Fibroblast of lung (primary cell): ENCODE measurements around the gene DRC3. TPM values are rescaled to one million over a fixed set of nuclear protein-coding genes. Genes with fewer than 3 reads are reported as not detected.

Source experiments
- DNase-seq, 2 donors: peaks; one replicate each; pipeline versions ENCODE4 v3.0.0 to v3.0.0-alpha.2; 2010; ENCODE audit warnings: low read depth in 2 of 2
- H2AFZ ChIP-seq: 2 replicates; pipeline ENCODE4 v1.5.1; 2012; ENCODE audit warnings: low read length, control low read depth, inconsistent platforms
- H3K27ac ChIP-seq: 2 replicates; pipeline ENCODE4 v1.5.1; 2011; ENCODE audit warnings: low read length, control low read depth; ENCODE audit not compliant: insufficient read depth
- H3K27me3 ChIP-seq: 2 replicates; pipeline ENCODE4 v1.5.1; 2011; ENCODE audit warnings: mild to moderate bottlenecking, low read length; ENCODE audit not compliant: control insufficient read depth, insufficient read depth
- H3K36me3 ChIP-seq: 2 replicates; pipeline ENCODE4 v1.5.1; 2011; ENCODE audit warnings: low read length; ENCODE audit not compliant: control insufficient read depth, insufficient read depth
- H3K4me1 ChIP-seq: 2 replicates; pipeline ENCODE4 v1.5.1; 2011; ENCODE audit warnings: low read length; ENCODE audit not compliant: control insufficient read depth, insufficient read depth; ENCODE audit errors: extremely low read depth
- H3K4me2 ChIP-seq: 2 replicates; pipeline ENCODE4 v1.5.1; 2011; ENCODE audit warnings: low read length, control low read depth; ENCODE audit not compliant: insufficient read depth; ENCODE audit errors: extremely low read depth
- H3K4me3 ChIP-seq, 4 experiments: fragments of 200-600 bp in 1 of 4; sonication (generic) in 1 of 4; replicated peaks in 1 of 4; 2 replicates each; pipeline ENCODE4 v1.5.1; 2011 to 2016; ENCODE audit warnings: low read length in 4 of 4, low read depth in 3 of 4, mild to moderate bottlenecking in 3 of 4, control low read depth in 2 of 4, inconsistent platforms in 1 of 4, mixed read lengths in 1 of 4; ENCODE audit not compliant: insufficient read depth in 1 of 4; ENCODE audit errors: control extremely low read depth in 1 of 4
- H3K79me2 ChIP-seq: 2 replicates; pipeline ENCODE4 v1.5.1; 2012; ENCODE audit warnings: mild to moderate bottlenecking, low read length, inconsistent platforms; ENCODE audit not compliant: control insufficient read depth, insufficient read depth
- H3K9ac ChIP-seq: 2 replicates; pipeline ENCODE4 v1.5.1; 2011; ENCODE audit warnings: mild to moderate bottlenecking, low read length, control low read depth; ENCODE audit not compliant: insufficient read depth
- H3K9me3 ChIP-seq: 2 replicates; pipeline ENCODE4 v1.5.1; 2012; ENCODE audit warnings: low read depth, low read length; ENCODE audit not compliant: control insufficient read depth, insufficient read depth
- H4K20me1 ChIP-seq: 2 replicates; pipeline ENCODE4 v1.5.1; 2011; ENCODE audit warnings: low read length; ENCODE audit not compliant: control insufficient read depth, insufficient read depth; ENCODE audit errors: extremely low read depth
- CTCF ChIP-seq, 2 donors: IDR thresholded peaks in 1 of 2; conservative IDR thresholded peaks in 1 of 2; 1 replicate in 1 of 2; 2 replicates in 1 of 2; pipeline ENCODE4 v1.5.1; 2011 to 2012; ENCODE audit warnings: low read length in 2 of 2, control low read depth in 1 of 2, inconsistent platforms in 1 of 2, low read depth in 1 of 2, mild to moderate bottlenecking in 1 of 2
- EZH2 ChIP-seq: IDR thresholded peaks from 2 replicates; pipeline ENCODE4 v1.5.1; 2012; ENCODE audit warnings: low read length, control low read depth, mild to moderate bottlenecking; ENCODE audit errors: missing control alignments
- polyA plus RNA-seq, 2 donors: library from polyadenylated mRNA; depleted of rRNA in 1 of 2; stranded (reverse) in 1 of 2; unstranded in 1 of 2; fragments of >200 nt; gene quantifications; 2 replicates each; pipeline ENCODE4 v1.2.1, GENCODE V29; 2011 to 2012; ENCODE audit warnings: missing spikeins in 1 of 2
- total RNA-seq: library from RNA; depleted of rRNA; stranded (reverse); fragments of >200 nt; gene quantifications from 2 replicates; pipeline ENCODE4 v1.2.1, GENCODE V29; 2014

Gene DRC3
- total and polyA plus RNA-seq, 2 donors (not counting 1 experiment from before 2014, with no cell fraction given): 0.33 to 0.37 TPM

- no peaks in the 10 kb centered on the region for H3K9me3 ChIP-seq
- H3K4me3 ChIP-seq: no peak overlapping the region
- TF ChIP-seq EZH2 (no peak), CTCF (conservative IDR thresholded peaks at IDR 0.05 in 1 of 2, IDR thresholded peaks at IDR 0.05 in 1 of 2; ENCODE audit: low read depth in 1 of 2, low read length in 2 of 2) (no peak)
- H3K4me2 ChIP-seq: no peak overlapping the region
- peak overlapping the region; percentile 69 for H3K27ac ChIP-seq
- H3K79me2 ChIP-seq: peaks cover 60% of the 10 kb centered on the region
- no peak overlapping the region for H2AFZ ChIP-seq
- H3K27me3 ChIP-seq: no peaks in the 10 kb centered on the region
- no peak for DNase-seq
- no peaks in the 10 kb centered on the region for H4K20me1 ChIP-seq
- H3K9ac ChIP-seq: no peak overlapping the region
- H3K4me1 ChIP-seq: peaks cover 13% of the 10 kb centered on the region
- no peaks in the 10 kb centered on the region for H3K36me3 ChIP-seq
These were observed 15.1 kb upstream of the DRC3 start for GRCh38 chr17:17957584-17957916.

- Histone ChIP-seq H3K4me1 (peaks cover 13% of the 10 kb centered on the region), H2AFZ (no peak overlapping the region), H3K9ac (no peak overlapping the region), H4K20me1 (no peaks in the 10 kb centered on the region), H3K4me2 (peak overlapping the region; percentile 87), H3K27me3 (no peaks in the 10 kb centered on the region), H3K4me3 (peak overlapping the region in 2 of 4 experiments; percentile 48 to 54), H3K27ac (peak overlapping the region; percentile 69), H3K9me3 (no peaks in the 10 kb centered on the region), H3K79me2 (peaks cover 64% of the 10 kb centered on the region), H3K36me3 (no peaks in the 10 kb centered on the region)
- DNase-seq: no peak
- TF ChIP-seq EZH2 (no peak), CTCF (conservative IDR thresholded peaks at IDR 0.05 in 1 of 2, IDR thresholded peaks at IDR 0.05 in 1 of 2; ENCODE audit: low read depth in 1 of 2, low read length in 2 of 2) (no peak)
These were observed 13.7 kb upstream of the DRC3 start for GRCh38 chr17:17958982-17959381.

- Histone ChIP-seq H3K4me2 (peak overlapping the region; percentile 87), H4K20me1 (no peaks in the 10 kb centered on the region), H3K9ac (peak overlapping the region; percentile 45), H2AFZ (no peak overlapping the region), H3K79me2 (peaks cover 68% of the 10 kb centered on the region), H3K9me3 (no peaks in the 10 kb centered on the region), H3K36me3 (no peaks in the 10 kb centered on the region), H3K4me3 (peak overlapping the region; percentile 9 to 54 (median 30)), H3K27me3 (no peaks in the 10 kb centered on the region), H3K27ac (peak overlapping the region; percentile 69), H3K4me1 (peaks cover 18% of the 10 kb centered on the region)
- TF ChIP-seq CTCF (conservative IDR thresholded peaks at IDR 0.05 in 1 of 2, IDR thresholded peaks at IDR 0.05 in 1 of 2; ENCODE audit: low read depth in 1 of 2, low read length in 2 of 2) (no peak), EZH2 (no peak)
- peak; percentile 67 to 73 for DNase-seq
These were observed 12.9 kb upstream of the DRC3 start for GRCh38 chr17:17959520-17960361.
